DOHH2 (cell line): ENCODE results near the gene FAM221B.

ENCODE experiments used
- H3F3A ChIP-seq: fragments of 200-600 bp; sonication (generic), shearing (Covaris generic); 2 replicates; pipeline ENCODE4 v1.6.0; 2016; ENCODE audit warnings: antibody characterized with exemption, mild to moderate bottlenecking; ENCODE audit not compliant: control insufficient read depth, insufficient read depth
- H3K27ac ChIP-seq: fragments of 200-600 bp; sonication (generic); 2 replicates; pipeline ENCODE4 v1.5.1; 2014; ENCODE audit warnings: low read depth, mild to moderate bottlenecking, low read length, moderate library complexity
- H3K27me3 ChIP-seq: fragments of 200-600 bp; sonication (generic); 2 replicates; pipeline ENCODE4 v1.6.1; 2014; ENCODE audit warnings: mild to moderate bottlenecking, low read length, mixed read lengths; ENCODE audit not compliant: control insufficient read depth
- H3K36me3 ChIP-seq: fragments of 200-600 bp; sonication (generic); 2 replicates; pipeline ENCODE4 v1.6.1; 2014; ENCODE audit warnings: mild to moderate bottlenecking, low read length, moderate library complexity, mixed read lengths; ENCODE audit not compliant: control insufficient read depth
- H3K4me1 ChIP-seq: fragments of 200-600 bp; sonication (generic); 2 replicates; pipeline ENCODE4 v1.6.1; 2014; ENCODE audit warnings: mild to moderate bottlenecking, low read length, mixed read lengths; ENCODE audit not compliant: control insufficient read depth
- H3K4me2 ChIP-seq: fragments of 200-600 bp; sonication (generic); 2 replicates; pipeline ENCODE4 v1.6.0; 2014; ENCODE audit warnings: mild to moderate bottlenecking, low read length, moderate library complexity
- H3K4me3 ChIP-seq: fragments of 200-600 bp; sonication (generic); 2 replicates; pipeline ENCODE4 v1.5.1; 2014; ENCODE audit warnings: mild to moderate bottlenecking, low read length, mixed read lengths
- H3K79me2 ChIP-seq: fragments of 200-600 bp; sonication (generic); 2 replicates; pipeline ENCODE4 v1.6.1; 2014; ENCODE audit warnings: mild to moderate bottlenecking, low read length, mixed read lengths; ENCODE audit not compliant: control insufficient read depth
- H3K9me2 ChIP-seq: fragments of 200-600 bp; sonication (generic); replicated peaks from 2 replicates; pipeline ENCODE4 v1.6.1; 2014; ENCODE audit warnings: mild to moderate bottlenecking, low read length, mixed read lengths; ENCODE audit not compliant: control insufficient read depth
- H3K9me3 ChIP-seq: fragments of 200-600 bp; sonication (generic); 2 replicates; pipeline ENCODE4 v1.6.1; 2014; ENCODE audit warnings: antibody characterized with exemption, low read length, mixed read lengths; ENCODE audit not compliant: control insufficient read depth, insufficient read depth
- H4K20me1 ChIP-seq: fragments of 200-600 bp; sonication (generic); 2 replicates; pipeline ENCODE4 v1.6.0; 2014; ENCODE audit warnings: low read depth, mild to moderate bottlenecking, antibody characterized with exemption, low read length, moderate library complexity; ENCODE audit not compliant: control insufficient read depth, insufficient read depth
- CTCF ChIP-seq: fragments of 200-600 bp; sonication (generic); IDR thresholded peaks from one replicate; pipeline ENCODE4 v1.5.1; 2014; ENCODE audit warnings: antibody characterized with exemption, mild to moderate bottlenecking, low read depth, low read length; ENCODE audit not compliant: poor library complexity, severe bottlenecking
- EZH2phosphoT487 ChIP-seq: fragments of 200-600 bp; sonication (generic); IDR thresholded peaks from 2 replicates; pipeline ENCODE4 v1.6.1; 2017; ENCODE audit warnings: borderline replicate concordance, mild to moderate bottlenecking, antibody characterized with exemption, low read length, moderate library complexity, mixed read lengths

FAM221B gene

GRCh38 chr9:35820076-35820475 lies 8.5 kb downstream of the FAM221B start:
- Histone ChIP-seq H3K4me2 (no peak overlapping the region), H3K27me3 (no peaks in the 10 kb centered on the region), H3K9me3 (0 out of 2 replicates have a peak, but pooled peaks cover 3% of the 10 kb centered on the region), H3F3A (peaks cover 3% of the 10 kb centered on the region), H3K36me3 (no peaks in the 10 kb centered on the region), H3K4me1 (peaks cover 4% of the 10 kb centered on the region), H3K79me2 (no peaks in the 10 kb centered on the region), H3K9me2 (no peaks in the 10 kb centered on the region), H4K20me1 (no peaks in the 10 kb centered on the region), H3K4me3 (no peak overlapping the region), H3K27ac (no peak overlapping the region)
- TF ChIP-seq EZH2phosphoT487 (no peak), CTCF (no peak)

- TF ChIP-seq EZH2phosphoT487 (no peak), CTCF (no peak)
- peaks cover 4% of the 10 kb centered on the region for H3K36me3 ChIP-seq
- no peak overlapping the region for H3K4me2 ChIP-seq
- no peak overlapping the region for H3K27ac ChIP-seq
- no peaks in the 10 kb centered on the region for H4K20me1 ChIP-seq
- H3K4me1 ChIP-seq: peaks cover 14% of the 10 kb centered on the region
- H3K9me3 ChIP-seq: 0 out of 2 replicates have a peak, but pooled peaks cover 3% of the 10 kb centered on the region
- H3F3A ChIP-seq: peaks cover 6% of the 10 kb centered on the region
- no peak overlapping the region for H3K4me3 ChIP-seq
- H3K9me2 ChIP-seq: no peaks in the 10 kb centered on the region
- H3K27me3 ChIP-seq: no peaks in the 10 kb centered on the region
- H3K79me2 ChIP-seq: peaks cover 13% of the 10 kb centered on the region
Observed at GRCh38 chr9:35818341-35818740, 10.2 kb downstream of the FAM221B start.

GRCh38 chr9:35816708-35817107 lies 11.8 kb downstream of the FAM221B start:
- no peaks in the 10 kb centered on the region for H4K20me1 ChIP-seq
- peaks cover 12% of the 10 kb centered on the region for H3K36me3 ChIP-seq
- H3K9me3 ChIP-seq: 0 out of 2 replicates have a peak, but pooled peaks cover 3% of the 10 kb centered on the region
- no peak overlapping the region for H3K27ac ChIP-seq
- no peak overlapping the region for H3K4me3 ChIP-seq
- no peaks in the 10 kb centered on the region for H3K27me3 ChIP-seq
- no peaks in the 10 kb centered on the region for H3K9me2 ChIP-seq
- H3F3A ChIP-seq: peaks cover 6% of the 10 kb centered on the region
- peaks cover 13% of the 10 kb centered on the region for H3K79me2 ChIP-seq
- peaks cover 29% of the 10 kb centered on the region for H3K4me1 ChIP-seq
- no peak for TF ChIP-seq CTCF
- H3K4me2 ChIP-seq: no peak overlapping the region
